HG02885 (cell line): ENCODE data around the gene ANKRD13A.
"Not testable (repeated sequence)": the region's sequence is repeated elsewhere in the genome, so short reads cannot be mapped to it uniquely, and the experiment has no call there.

ENCODE experiments used
- ATAC-seq: cut with Tn5 transposase; IDR thresholded peaks from one replicate; pipeline ENCODE4 v1.9.1; 2021; ENCODE audit warnings: mild to moderate bottlenecking; ENCODE audit not compliant: unreplicated experiment, poor library complexity

Gene ANKRD13A

GRCh38 chr12:110073049-110073831, 74.0 kb downstream of the ANKRD13A start:
- ATAC-seq = no peak

DNA sequence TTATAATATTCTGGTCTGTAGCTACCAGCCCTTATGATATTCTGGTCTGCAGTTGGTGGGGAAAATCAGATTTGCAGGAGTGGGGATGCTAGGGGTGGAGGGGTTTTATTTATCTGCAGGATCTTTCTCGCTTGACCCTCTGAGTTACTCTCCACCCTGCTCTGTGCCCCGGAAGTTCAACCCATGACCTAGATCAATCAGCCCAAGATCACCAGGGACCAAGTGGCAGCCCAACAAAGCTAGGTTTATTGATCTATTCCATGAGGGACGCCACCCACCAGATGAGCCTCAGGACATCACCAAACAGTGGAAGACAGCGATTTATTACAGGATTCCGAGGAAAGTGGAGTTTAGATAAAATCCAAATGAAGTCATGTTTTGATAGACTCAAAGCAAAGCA, 74.9 kb downstream of the ANKRD13A start:
- no peak for ATAC-seq

- ATAC-seq = no peak
These were observed 76.7 kb downstream of the ANKRD13A start for GRCh38 chr12:110075880-110076279.

- no peak for ATAC-seq
These were observed 78.6 kb downstream of the ANKRD13A start for GRCh38 chr12:110077800-110078199.

DNA sequence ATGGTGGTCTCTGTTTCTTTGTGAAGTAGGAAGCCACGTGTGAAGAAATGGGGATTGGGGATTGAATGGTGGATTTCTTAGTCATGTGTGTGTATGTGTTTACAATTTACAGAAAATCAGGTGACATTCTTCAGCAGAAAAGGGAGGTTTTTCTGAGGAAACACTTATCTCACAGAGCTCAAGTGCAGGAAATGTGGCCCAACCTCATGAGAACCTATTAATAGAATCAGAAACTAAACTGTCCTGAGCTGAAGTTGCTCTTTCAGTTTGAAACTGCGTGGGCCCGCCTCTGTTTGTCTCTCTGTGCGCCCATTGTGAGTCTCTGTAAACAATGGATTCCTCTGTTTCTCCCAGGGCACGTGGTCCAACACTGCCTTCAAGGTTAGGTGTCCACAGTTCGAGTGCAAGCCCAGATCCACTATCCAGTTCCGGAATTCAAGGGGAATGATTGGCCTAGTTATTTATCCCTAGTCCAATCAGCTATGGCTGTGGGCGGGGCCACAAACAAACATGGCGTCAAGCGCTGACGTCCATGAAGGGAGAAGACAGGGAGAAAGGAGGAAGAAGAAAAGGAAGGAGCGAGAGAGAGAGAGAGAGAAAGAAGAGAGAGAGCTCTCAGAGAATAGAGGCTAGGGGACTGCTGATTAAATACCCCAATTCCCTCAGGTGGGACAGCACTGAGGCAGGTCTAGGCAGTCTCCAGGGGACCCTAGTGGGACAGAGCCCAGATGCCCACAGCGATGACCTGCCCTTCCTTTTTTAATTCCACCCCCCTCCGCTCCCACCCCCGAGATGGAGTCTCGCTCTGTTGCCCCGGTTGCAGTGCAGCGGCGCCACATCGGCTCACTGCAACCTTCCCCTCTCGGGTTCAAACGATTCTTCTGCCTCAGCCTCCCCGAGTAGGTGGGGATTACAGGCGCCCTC, 80.5 kb downstream of the ANKRD13A start:
- ATAC-seq = peak; percentile 88

- no peak for ATAC-seq
These were observed 81.2 kb downstream of the ANKRD13A start for GRCh38 chr12:110080410-110080809.

DNA sequence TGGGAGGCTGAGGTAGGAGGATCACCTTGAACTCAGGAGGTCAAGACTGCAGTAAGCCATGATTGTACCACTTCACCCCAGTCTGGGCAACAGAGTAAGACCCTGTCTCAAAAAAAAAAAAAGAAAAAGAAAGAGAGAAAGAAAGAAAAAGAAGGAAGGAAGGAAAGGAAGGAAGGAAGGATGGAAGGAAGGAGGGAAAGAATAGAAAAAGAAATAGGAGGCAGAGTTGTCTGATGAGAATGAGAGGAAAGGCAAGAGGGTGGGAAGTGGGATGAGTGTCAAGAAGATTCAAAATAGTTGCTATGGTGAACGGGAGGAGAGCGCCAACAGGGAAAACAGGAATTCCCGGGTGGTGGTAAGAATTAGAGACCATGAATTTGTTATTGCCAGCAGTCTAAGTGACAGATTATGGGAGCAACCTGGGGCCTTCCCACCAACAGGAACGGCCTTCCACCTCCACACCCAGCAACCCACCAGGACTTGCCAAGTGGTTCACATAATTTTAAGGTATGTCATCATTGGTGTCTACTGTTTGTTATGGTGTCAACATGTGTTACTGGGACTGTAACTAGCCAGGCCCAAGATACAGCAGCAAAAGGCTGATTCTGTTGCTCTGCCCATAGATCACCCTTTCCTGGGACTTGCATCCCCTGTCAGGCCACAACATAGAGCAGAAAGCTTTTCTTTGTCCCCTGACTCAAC, 85.2 kb downstream of the ANKRD13A start:
- no peak for ATAC-seq

GRCh38 chr12:110088216-110088615, 89.0 kb downstream of the ANKRD13A start:
- ATAC-seq = not testable (repeated sequence)

- ATAC-seq = no peak
These were observed 89.7 kb downstream of the ANKRD13A start for GRCh38 chr12:110088936-110089335.
